GM23248 (cell line): ENCODE data around the gene MUS81.

Experiments
- EZH2 ChIP-seq: fragments of 200-600 bp; sonication (generic); IDR thresholded peaks from 2 replicates; pipeline ENCODE4 v1.6.1; 2018; ENCODE audit warnings: antibody characterized with exemption, mild to moderate bottlenecking; ENCODE audit not compliant: insufficient read depth, poor library complexity, severe bottlenecking
- EZH2phosphoT487 ChIP-seq: fragments of 200-600 bp; sonication (generic); IDR thresholded peaks from 2 replicates; pipeline ENCODE4 v1.6.1; 2018; ENCODE audit warnings: antibody characterized with exemption, moderate library complexity, mild to moderate bottlenecking, low read depth; ENCODE audit not compliant: insufficient read depth

DNA sequence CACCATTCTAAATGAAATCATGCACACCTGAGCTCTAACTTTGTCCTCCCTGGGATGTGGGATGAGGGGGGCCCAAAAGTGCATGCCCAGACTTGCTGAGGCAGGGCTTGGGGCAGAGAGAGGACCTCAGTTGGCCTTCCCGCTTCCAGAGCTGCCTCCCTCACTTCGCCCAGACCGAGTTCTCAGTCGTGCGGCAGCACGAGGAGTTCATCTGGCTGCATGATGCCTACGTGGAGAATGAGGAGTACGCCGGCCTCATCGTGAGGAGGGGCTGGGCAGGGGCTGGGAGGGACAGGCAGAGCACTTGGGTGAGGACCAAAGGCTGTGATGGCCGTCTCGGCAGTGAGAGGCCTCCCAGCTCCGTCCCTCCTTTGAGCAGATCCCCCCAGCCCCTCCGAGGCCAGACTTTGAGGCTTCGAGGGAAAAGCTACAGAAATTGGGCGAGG, 10.4 kb upstream of the MUS81 start:
- TF ChIP-seq EZH2 (no peak), EZH2phosphoT487 (no peak)
